ENCODE measurements around the gene MLKL.

Gene MLKL

GRCh38 chr16:74711938-74712337, 11.3 kb upstream of the MLKL start:
- TF ChIP-seq CTCF (IDR thresholded peaks at IDR 0.05; ENCODE audit: low read depth, low read length) = no peak
- H3K4me3 ChIP-seq (replicated peaks in 1 of 2; ENCODE audit: low read depth in 2 of 2, low read length in 2 of 2) = no peak overlapping the region
- no peak for DNase-seq (ENCODE audit: low read depth in 2 of 2)

GRCh38 chr16:74710401-74710800, 9.7 kb upstream of the MLKL start:
- TF ChIP-seq CTCF (IDR thresholded peaks at IDR 0.05; ENCODE audit: low read depth, low read length) = no peak
- no peak for DNase-seq (ENCODE audit: low read depth in 2 of 2)
- H3K4me3 ChIP-seq (replicated peaks in 1 of 2; ENCODE audit: low read depth in 2 of 2, low read length in 2 of 2) = no peak overlapping the region

- peak; percentile 81 to 85 for DNase-seq (ENCODE audit: low read depth in 2 of 2)
- peak; percentile 94 for TF ChIP-seq CTCF (IDR thresholded peaks at IDR 0.05; ENCODE audit: low read depth, low read length)
- no peak overlapping the region for H3K4me3 ChIP-seq (replicated peaks in 1 of 2; ENCODE audit: low read depth in 2 of 2, low read length in 2 of 2)
Measured at GRCh38 chr16:74709441-74709877, 8.8 kb upstream of the MLKL start.

GRCh38 chr16:74700116-74700437, 585 bp downstream of the MLKL start:
- DNase-seq (ENCODE audit: low read depth in 2 of 2) = peak; percentile 18 to 21
- H3K4me3 ChIP-seq (replicated peaks in 1 of 2; ENCODE audit: low read depth in 2 of 2, low read length in 2 of 2) = peak overlapping the region; percentile 92
- TF ChIP-seq CTCF (IDR thresholded peaks at IDR 0.05; ENCODE audit: low read depth, low read length) = no peak

GRCh38 chr16:74699666-74700065, 996 bp downstream of the MLKL start:
- peak overlapping the region; percentile 92 for H3K4me3 ChIP-seq (replicated peaks in 1 of 2; ENCODE audit: low read depth in 2 of 2, low read length in 2 of 2)
- no peak for DNase-seq (ENCODE audit: low read depth in 2 of 2)
- no peak for TF ChIP-seq CTCF (IDR thresholded peaks at IDR 0.05; ENCODE audit: low read depth, low read length)

- TF ChIP-seq CTCF (IDR thresholded peaks at IDR 0.05; ENCODE audit: low read depth, low read length) = no peak
- no peak overlapping the region for H3K4me3 ChIP-seq (replicated peaks in 1 of 2; ENCODE audit: low read depth in 2 of 2, low read length in 2 of 2)
- peak in 1 of 2 donors; percentile 5 for DNase-seq (ENCODE audit: low read depth in 2 of 2)
Measured at GRCh38 chr16:74698222-74698621, 2.4 kb downstream of the MLKL start.
